T-helper 9 cell (primary cell): ENCODE data around the gene PCIF1.

Experiments used
- DNase-seq: peaks from one replicate; pipeline ENCODE4 v3.0.0-alpha.2; 2020

Gene PCIF1

GRCh38 chr20:45904583-45905504 lies 29.6 kb upstream of the PCIF1 start:
- DNase-seq: no peak

GRCh38 chr20:45905505-45906079 lies 28.9 kb upstream of the PCIF1 start:
- DNase-seq: no peak

GRCh38 chr20:45907219-45907948 lies 27.1 kb upstream of the PCIF1 start:
- DNase-seq: no peak

- DNase-seq: no peak
Observed at GRCh38 chr20:45908084-45908483, 26.4 kb upstream of the PCIF1 start.

DNA sequence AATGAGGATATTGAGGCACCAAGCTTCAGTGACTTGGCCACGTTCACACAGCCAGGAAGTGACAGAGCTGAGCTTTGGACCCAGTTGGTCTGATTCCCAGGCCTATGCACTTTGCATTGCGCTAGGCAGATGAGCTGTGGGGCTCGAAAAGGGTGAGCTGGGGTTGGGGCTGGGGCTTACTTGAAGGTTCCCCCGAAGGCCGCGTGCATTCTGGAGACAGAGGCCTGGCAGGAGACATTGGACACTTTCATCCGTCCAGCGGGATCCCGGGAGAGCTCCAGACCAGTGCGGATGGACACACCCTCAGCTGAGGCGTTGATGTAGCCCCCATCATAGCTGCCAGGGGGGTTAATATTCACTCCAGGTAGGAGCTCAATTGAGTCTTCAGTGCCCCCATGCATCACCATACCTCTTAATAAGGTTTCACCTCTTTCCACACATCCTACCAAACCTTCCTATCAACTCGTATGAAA lies 25.1 kb upstream of the PCIF1 start:
- DNase-seq: no peak

DNA sequence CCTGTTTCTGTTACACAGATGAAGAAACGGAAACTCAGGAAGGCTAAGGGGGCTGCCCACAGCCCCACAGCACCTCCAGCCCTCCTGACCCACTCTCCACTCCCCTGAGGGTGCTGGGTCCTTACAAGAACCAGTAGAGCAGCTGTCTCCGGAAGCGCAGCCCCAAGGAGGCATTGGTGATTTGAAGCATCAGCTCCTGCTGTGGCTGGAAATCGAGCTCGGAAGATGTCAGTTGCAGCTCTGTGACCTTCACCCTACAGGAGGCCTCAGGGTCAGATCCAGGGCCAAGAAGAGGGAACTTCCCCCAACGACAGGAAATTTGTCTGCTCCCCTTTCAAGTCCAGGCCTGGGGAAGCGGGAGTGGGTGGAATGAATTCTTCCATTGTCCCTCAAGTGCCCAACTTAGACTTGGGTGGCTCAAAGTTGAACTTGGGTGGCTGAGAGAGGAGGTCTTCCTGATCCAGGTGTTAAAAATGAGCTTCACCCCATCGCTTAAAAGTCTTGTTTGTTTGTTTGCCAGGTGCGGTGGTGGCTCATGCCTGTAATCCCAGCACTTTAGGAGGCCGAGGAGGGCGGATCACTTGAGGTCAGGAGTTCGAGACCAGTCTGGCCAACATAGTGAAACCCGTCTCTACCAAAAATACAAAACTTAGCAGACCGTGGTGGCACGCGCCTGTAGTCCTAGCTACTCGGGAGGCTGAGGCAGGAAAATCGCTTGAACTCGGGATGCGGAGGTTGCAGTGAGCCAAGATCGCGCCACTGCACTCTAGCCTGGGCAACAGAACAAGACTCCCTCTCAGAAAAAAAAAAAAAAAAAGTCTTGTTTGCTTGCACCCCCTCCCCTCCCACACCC lies 24.4 kb upstream of the PCIF1 start:
- DNase-seq: no peak

GRCh38 chr20:45910670-45911485 lies 23.6 kb upstream of the PCIF1 start:
- peak; percentile 74 for DNase-seq

DNA sequence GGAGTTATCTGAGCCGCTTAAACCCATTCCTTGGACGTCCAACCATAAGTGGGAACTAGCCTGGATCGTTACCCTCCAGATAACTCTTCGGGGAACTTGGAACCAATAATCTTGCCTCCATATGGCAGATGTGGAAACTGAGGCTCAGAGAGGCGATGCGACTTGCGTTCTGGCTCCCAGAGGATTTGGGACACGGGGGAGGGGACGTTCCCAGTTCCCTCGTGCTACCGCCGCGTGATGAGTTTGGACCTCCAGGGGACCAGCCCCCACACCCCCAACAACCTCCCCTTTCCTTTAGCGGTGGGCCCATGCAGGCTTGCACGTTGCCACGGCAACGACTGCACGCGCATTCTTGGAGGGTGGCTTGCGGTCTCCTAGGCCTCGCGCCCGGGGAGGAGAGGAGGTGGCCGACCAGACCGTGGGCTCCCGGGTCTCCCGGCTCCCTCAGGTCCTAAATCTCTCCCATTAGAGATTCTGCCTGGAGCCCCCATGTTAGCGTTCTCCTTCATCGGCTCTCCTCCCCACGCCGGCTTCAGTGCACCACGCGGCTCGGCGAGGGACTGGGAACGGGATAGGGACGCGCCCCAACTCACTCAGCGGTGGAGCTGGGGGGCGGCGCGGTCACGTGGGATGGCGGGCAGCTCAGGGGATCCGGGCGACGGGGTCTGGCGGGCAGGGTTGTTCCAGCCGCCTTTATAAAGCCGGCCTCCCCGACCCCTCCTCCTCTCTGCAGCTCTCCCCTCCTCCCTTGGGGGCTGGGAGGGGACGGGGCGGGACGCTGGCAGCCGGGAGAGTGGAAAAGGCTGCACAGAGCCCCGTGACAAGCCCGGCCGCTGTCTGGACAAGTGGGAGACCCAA lies 22.8 kb upstream of the PCIF1 start, which contains the start of gene PLTP:
Gene PLTP, minus strand, starts transcription at position 670 of the 858 bp plus-strand sequence. CDS start 703 bp downstream, outside the sequence.
- peak; percentile 20 for DNase-seq

GRCh38 chr20:45912344-45912682 lies 22.2 kb upstream of the PCIF1 start:
- DNase-seq: no peak

GRCh38 chr20:45913116-45913515 lies 21.4 kb upstream of the PCIF1 start:
- DNase-seq: no peak

DNA sequence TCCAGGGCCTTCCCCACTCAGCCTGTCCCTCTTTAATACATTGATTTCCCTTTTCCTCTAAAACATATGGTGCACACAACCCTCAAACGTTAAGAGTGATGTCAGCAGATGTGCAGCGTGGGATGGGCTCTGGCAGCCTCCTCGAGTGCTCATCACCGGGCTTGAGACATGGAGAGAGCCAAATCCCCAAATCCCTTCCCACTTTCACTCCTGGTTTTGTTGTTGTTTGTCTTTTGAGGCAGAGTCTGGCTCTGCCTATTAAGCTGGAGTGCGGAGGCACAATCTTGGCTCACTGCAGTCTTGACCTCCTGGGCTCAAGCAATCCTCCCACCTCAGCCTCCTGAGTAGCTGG lies 16.7 kb upstream of the PCIF1 start:
- no peak for DNase-seq

DNA sequence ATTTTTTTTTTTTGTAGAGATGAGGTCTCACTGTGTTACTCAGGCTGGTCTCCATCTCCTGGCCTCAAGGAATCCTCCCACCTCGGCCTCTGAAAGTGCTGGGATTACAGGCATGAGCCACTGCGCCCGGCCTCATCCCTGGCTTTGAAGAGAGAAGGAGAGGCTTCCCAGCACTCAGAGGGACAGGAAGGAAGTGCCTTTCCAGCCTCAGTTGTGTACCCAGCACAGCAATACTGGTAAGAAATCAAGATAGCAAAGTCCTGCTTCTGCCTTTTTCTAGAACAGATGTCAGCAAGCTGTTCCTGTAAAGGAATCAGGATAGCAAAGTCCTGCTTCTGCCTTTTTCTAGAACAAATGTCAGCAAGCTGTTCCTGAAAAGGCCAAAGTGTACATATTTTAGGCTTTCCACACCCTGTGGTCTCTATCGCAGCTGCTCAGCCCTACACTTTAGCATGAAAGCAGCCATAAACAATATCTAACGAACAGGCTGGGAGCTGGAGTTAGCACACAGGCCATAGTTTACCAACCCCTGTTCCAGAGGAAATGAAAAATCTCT lies 16.2 kb upstream of the PCIF1 start:
- DNase-seq: no peak

DNA sequence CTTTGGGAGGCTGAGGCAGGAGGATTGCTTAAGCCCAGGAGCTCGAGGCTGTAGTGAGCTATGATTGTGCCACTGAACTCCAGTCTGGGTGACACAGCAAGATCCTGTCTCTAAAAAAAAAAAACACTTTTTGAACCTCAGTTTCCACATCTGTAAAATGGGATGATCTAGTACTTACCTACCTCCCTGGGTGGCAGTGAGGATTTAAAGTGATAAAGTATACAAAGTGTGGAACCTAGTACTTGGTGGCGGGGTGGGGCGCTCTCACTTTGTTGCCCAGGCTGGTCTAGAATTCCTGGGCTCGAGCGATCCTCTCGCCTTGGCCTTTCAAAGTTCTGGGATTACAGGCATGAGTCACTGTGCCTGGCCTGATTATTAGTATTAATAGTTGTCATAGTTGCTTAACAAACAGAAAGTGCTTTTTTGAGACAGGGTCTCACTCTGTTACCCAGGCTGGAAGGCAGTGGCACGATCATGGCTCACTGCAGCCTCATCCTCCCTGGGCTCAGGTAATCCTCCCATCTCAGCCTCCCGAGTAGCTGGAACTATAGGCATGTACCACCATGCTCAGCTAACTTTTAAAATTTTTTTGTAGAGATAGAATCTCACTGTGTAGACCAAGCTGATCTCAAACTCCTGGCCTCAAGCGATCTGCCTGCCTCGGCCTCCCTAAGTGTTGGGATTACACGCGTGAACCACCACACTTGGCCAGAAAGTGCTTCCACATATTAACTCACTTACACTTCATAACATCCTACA lies 15.5 kb upstream of the PCIF1 start:
- no peak for DNase-seq

- DNase-seq: no peak
Observed at GRCh38 chr20:45919542-45920399, 14.7 kb upstream of the PCIF1 start.

DNA sequence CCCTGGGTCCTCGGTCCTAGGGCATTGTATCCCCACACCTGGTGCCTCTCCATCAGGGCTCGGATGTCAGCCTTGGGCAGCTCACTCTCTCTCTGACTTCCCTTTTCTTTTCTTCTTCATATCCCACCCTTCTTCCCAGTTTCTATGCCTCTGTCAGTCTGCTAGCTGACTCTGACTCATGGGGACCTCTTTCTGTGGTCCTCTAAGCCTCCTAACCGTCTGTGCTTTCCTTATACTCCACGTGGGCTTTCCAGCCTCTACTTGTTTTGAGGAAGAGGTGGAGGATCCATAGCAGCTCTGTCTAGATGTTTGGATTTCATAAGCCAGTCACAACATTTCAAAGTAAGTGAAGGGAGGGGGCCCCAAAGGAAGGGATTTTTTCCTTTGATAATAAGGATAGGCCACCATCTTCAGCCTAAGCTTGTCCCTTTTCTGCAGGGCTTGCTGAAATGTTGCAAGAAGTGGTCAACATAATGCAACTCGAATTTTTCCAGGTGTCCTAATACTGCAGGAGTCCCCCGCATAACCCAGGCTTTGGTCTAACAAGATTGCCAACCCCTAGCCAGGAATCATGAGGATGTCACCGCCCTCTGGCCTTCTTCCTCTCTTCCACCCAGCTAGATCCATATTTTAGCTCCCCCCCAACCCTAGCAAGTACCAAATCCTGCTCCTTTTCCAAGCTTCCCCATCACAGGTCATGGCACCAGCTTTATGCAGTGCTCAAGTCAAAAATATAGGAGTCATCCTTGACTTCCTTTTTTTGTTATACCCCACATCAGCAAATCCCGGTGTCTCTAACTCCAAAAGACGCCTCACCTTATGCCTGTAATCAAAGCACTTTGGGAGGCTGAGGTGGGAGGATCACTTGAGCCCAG lies 13.8 kb upstream of the PCIF1 start:
- DNase-seq: no peak

GRCh38 chr20:45921337-45922189 lies 12.9 kb upstream of the PCIF1 start:
- DNase-seq: no peak
